Stimulated activated CD8-positive, alpha-beta memory T cell treated with anti-CD3 and anti-CD28 coated beads, Interleukin-7, amount 100 ng/mL, for 24 hours (primary cell): ENCODE data around the gene DHRS7B.

Experiments used
- DNase-seq: peaks from one replicate; pipeline ENCODE4 v3.0.0-alpha.2; 2020; ENCODE audit warnings: low read depth

DHRS7B gene

DNA sequence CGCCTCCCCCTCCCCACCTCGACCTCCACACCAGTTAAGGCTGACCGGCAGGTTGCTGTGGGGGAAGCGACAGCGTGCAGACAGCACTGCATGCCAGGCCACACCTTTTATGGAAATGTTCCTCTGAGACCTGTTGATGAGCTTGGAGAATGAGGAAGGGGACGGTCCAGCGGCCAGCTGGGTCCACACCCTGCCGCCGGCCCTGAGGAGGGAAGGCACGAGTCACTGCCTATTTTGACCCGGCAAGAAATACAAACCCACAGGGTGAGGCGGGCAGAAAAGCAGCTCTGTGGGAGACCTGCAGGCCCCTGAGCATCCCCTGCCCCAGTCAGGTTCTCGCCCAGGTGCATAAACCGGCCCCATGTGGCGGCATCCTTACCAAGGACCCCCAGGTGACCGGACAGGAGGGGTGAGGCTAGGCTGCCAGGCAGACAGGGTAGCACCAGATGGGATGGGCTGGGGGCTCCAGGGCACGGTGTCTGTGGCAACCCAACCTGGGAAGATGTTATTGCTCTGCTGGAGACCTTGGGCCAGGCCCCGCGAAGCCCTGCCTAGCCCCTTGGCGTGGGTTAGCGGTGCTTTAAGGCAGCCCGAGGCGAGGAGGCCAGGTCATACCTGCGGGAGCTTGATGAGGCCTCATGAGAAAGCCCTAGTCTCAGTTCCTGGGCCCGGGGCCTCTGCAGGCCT lies 113.7 kb downstream of the DHRS7B start:
- no peak for DNase-seq
